ENCODE measurements around the gene PDE4C. TPM values are rescaled to one million over a fixed set of nuclear protein-coding genes. Genes with fewer than 3 reads are reported as not detected.

Gene PDE4C
- 0.14 TPM in 2 replicates for total RNA-seq

- H3K27me3 Mint-ChIP-seq (ENCODE audit: low read depth) = peaks cover 51% of the 10 kb centered on the region
- intact Hi-C loops (cut with micrococcal nuclease) = no loop called here
- no peak within 1 kb of the TSS for H3K4me3 Mint-ChIP-seq (ENCODE audit: low read depth)
- peaks cover 8% of the 10 kb centered on the region for H3K4me1 Mint-ChIP-seq (ENCODE audit: low read depth)
- no peak within 1 kb of the TSS for H3K27ac Mint-ChIP-seq
- H3K36me3 Mint-ChIP-seq (ENCODE audit: low read depth) = no peaks in the 10 kb centered on the region
- DNase-seq (ENCODE audit: low spot score) = no peak
- no peaks in the 10 kb centered on the region for H3K9me3 Mint-ChIP-seq
These were observed at the start of gene PDE4C for GRCh38 chr19:18225702-18226468. PDE4C (minus strand) TSS chr19:18226438; CDS start chr19:18226415, 23 bp downstream.

GRCh38 chr19:18274781-18275356, 48.6 kb upstream of the PDE4C start:
- peak overlapping the region; percentile 17 for H3K27ac Mint-ChIP-seq
- no peak for DNase-seq (ENCODE audit: low spot score)
- intact Hi-C loops (cut with micrococcal nuclease) = loop anchor here (5.0 kb wide), 1 partner anchor 137 kb away; no protein-coding TSS in a partner anchor
- H3K4me1 Mint-ChIP-seq (ENCODE audit: low read depth) = peaks cover 17% of the 10 kb centered on the region
- H3K36me3 Mint-ChIP-seq (ENCODE audit: low read depth) = peaks cover 59% of the 10 kb centered on the region
- no peaks in the 10 kb centered on the region for H3K27me3 Mint-ChIP-seq (ENCODE audit: low read depth)
- H3K4me3 Mint-ChIP-seq (ENCODE audit: low read depth) = peak overlapping the region; percentile 26
- H3K9me3 Mint-ChIP-seq = no peaks in the 10 kb centered on the region

GRCh38 chr19:18274219-18274780, 48.1 kb upstream of the PDE4C start, which contains the start of gene IQCN:
IQCN (minus strand) TSS chr19:18274452; CDS start chr19:18269478, 4,974 bp downstream.
- Mint-ChIP-seq H3K9me3 (no peaks in the 10 kb centered on the region), H3K4me3 (ENCODE audit: low read depth) (peak within 1 kb of the TSS; percentile 26), H3K4me1 (ENCODE audit: low read depth) (peaks cover 16% of the 10 kb centered on the region), H3K27ac (peak within 1 kb of the TSS; percentile 17), H3K27me3 (ENCODE audit: low read depth) (no peaks in the 10 kb centered on the region), H3K36me3 (ENCODE audit: low read depth) (peaks cover 54% of the 10 kb centered on the region)
- DNase-seq (ENCODE audit: low spot score) = no peak
- intact Hi-C loops (cut with micrococcal nuclease) = no loop called here

GRCh38 chr19:18273561-18274218, 47.5 kb upstream of the PDE4C start:
- Mint-ChIP-seq H3K36me3 (ENCODE audit: low read depth) (peaks cover 52% of the 10 kb centered on the region), H3K27me3 (ENCODE audit: low read depth) (no peaks in the 10 kb centered on the region), H3K4me3 (ENCODE audit: low read depth) (no peak overlapping the region), H3K4me1 (ENCODE audit: low read depth) (peaks cover 13% of the 10 kb centered on the region), H3K9me3 (no peaks in the 10 kb centered on the region), H3K27ac (no peak overlapping the region)
- intact Hi-C loops (cut with micrococcal nuclease) = no loop called here
- DNase-seq (ENCODE audit: low spot score) = no peak

DNA sequence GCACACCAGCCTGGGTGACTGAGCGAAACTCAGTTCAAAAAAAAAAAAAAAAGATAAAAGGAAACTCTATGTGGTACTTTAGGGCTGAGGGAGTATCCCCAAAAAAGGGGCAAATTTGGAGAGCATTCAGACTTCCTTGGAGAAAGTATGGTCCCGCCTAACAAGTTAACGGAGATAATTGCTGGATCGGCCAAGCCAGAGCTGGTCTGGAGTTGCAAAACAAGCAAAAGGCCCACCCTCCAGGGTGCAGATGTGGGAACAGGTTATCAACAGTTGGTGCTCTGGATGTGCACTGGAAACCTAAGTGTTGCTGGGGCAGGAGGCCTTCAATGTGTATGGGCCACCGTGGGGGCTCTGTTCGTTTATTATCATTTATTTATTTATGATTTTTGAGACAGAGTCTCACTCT, 45.2 kb upstream of the PDE4C start:
- Mint-ChIP-seq H3K4me3 (ENCODE audit: low read depth) (no peak overlapping the region), H3K27ac (no peak overlapping the region), H3K36me3 (ENCODE audit: low read depth) (peaks cover 47% of the 10 kb centered on the region), H3K4me1 (ENCODE audit: low read depth) (peaks cover 9% of the 10 kb centered on the region), H3K9me3 (no peaks in the 10 kb centered on the region), H3K27me3 (ENCODE audit: low read depth) (no peaks in the 10 kb centered on the region)
- intact Hi-C loops (cut with micrococcal nuclease) = no loop called here
- DNase-seq (ENCODE audit: low spot score) = no peak

- intact Hi-C loops (cut with micrococcal nuclease) = no loop called here
These were observed 44.1 kb upstream of the PDE4C start for GRCh38 chr19:18270326-18270725.

GRCh38 chr19:18269070-18269723, 43.0 kb upstream of the PDE4C start:
- DNase-seq (ENCODE audit: low spot score) = no peak
- Mint-ChIP-seq H3K4me1 (ENCODE audit: low read depth) (no peaks in the 10 kb centered on the region), H3K36me3 (ENCODE audit: low read depth) (peaks cover 35% of the 10 kb centered on the region), H3K27ac (no peak overlapping the region), H3K4me3 (ENCODE audit: low read depth) (no peak overlapping the region), H3K27me3 (ENCODE audit: low read depth) (no peaks in the 10 kb centered on the region), H3K9me3 (no peaks in the 10 kb centered on the region)
- intact Hi-C loops (cut with micrococcal nuclease) = no loop called here

More at GRCh38 chr19:18270326-18270725, 44.1 kb upstream of the PDE4C start:
- Mint-ChIP-seq H3K27me3 (ENCODE audit: low read depth) (no peaks in the 10 kb centered on the region), H3K4me3 (ENCODE audit: low read depth) (no peak overlapping the region), H3K27ac (no peak overlapping the region), H3K36me3 (ENCODE audit: low read depth) (peaks cover 46% of the 10 kb centered on the region), H3K4me1 (ENCODE audit: low read depth) (peaks cover 6% of the 10 kb centered on the region), H3K9me3 (no peaks in the 10 kb centered on the region)
- DNase-seq (ENCODE audit: low spot score) = no peak

DNA sequence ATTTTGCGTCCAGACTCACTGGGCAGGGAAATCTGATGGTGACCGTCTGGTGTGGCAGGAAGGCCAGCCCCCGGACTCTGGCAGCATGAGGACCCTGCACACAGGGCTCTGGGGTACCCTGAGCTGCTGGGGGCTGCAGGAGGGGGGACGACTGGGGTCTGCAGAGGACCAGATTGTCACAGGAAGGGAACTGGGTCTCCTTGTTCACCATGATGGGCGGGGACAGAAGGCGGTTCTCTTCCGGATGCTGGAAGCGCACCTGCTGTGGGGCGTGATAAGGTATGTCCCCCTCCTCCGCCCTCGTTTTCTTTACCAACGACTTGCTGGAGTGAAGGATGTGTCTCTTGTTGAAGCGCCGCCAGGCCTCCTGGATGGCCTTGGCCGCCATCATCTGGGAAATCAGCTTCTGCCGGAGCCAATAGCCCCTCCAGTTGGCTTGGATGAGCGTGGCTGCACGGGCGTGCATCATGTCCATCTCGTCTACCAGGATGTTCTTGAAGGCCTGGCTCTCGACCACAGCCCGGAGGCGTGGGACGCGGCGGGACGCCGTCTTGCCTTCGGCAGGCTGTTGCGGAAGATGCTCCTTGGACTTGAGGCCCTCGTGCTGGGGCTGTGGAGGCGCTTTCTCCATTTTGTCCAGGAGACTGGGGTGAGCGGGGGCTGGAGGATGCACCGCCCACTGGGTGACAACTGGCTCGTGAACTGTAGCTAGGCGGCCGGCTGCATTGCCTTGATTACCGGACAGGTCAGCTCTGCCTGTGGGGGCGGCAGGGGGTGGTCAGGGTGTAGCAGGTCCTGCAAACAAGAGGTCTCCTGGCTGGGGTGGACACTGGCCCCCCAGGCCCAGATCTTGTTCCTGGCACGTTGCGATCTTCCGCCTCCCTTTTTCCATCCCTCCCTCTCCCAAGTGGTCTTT, 40.8 kb upstream of the PDE4C start:
- H3K4me3 Mint-ChIP-seq (ENCODE audit: low read depth) = no peak overlapping the region
- H3K4me1 Mint-ChIP-seq (ENCODE audit: low read depth) = no peaks in the 10 kb centered on the region
- no peaks in the 10 kb centered on the region for H3K9me3 Mint-ChIP-seq
- intact Hi-C loops (cut with micrococcal nuclease) = no loop called here
- DNase-seq (ENCODE audit: low spot score) = no peak
- H3K27me3 Mint-ChIP-seq (ENCODE audit: low read depth) = no peaks in the 10 kb centered on the region
- H3K27ac Mint-ChIP-seq = no peak overlapping the region
- H3K36me3 Mint-ChIP-seq (ENCODE audit: low read depth) = peaks cover 23% of the 10 kb centered on the region

DNA sequence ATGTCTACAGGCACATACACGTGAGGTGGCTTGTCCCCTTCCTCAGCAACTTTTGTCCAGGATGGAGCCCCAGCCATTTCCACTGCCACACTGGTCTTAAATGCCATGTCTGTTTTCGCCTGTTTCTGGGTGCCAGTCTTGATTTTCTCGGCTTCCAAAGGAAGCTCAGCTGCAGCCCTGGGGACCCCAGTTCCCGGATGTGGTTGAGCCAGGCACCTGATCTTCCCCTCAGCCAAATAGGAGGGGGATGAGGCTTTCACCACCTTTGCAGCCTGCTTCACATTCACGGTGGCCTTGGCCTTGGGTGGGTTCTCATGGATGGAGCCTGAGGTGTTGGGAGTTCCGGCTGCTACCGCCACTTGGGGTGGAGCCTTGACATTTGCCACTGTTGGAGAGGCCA, 39.3 kb upstream of the PDE4C start:
- intact Hi-C loops (cut with micrococcal nuclease) = no loop called here
- no peak overlapping the region for H3K4me3 Mint-ChIP-seq (ENCODE audit: low read depth)
- H3K36me3 Mint-ChIP-seq (ENCODE audit: low read depth) = peaks cover 23% of the 10 kb centered on the region
- no peak overlapping the region for H3K27ac Mint-ChIP-seq
- H3K9me3 Mint-ChIP-seq = no peaks in the 10 kb centered on the region
- no peak for DNase-seq (ENCODE audit: low spot score)
- no peaks in the 10 kb centered on the region for H3K27me3 Mint-ChIP-seq (ENCODE audit: low read depth)
- H3K4me1 Mint-ChIP-seq (ENCODE audit: low read depth) = no peaks in the 10 kb centered on the region

DNA sequence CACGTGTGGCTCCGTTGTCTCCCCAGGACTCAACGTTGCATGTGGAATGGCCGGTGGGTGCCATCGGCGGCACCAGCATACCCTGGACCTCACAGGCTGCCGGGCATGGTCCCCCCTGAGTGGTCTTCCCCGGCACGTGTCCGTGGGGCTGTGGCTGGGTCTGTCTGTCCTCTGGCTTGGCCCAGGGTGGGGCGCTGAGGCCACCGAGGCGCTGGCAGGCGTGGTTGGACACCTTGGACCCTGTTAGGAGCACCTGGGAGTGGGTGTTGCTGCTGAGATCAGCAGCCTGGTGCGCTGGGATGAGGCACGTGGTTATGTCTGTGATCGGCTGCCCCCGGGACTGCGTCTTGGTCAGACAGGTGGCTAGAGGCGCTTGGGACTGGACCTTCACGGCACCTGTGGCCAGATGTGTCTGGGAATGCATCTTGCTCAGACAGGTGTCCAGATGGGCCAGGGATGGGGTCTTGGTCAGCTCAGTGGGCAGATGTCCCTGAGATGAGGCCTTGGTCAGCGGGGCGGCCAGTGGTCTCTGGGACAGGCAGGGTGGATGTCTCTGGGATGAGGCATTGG, 38.8 kb upstream of the PDE4C start:
- H3K27me3 Mint-ChIP-seq (ENCODE audit: low read depth) = no peaks in the 10 kb centered on the region
- intact Hi-C loops (cut with micrococcal nuclease) = no loop called here
- H3K27ac Mint-ChIP-seq = no peak overlapping the region
- no peaks in the 10 kb centered on the region for H3K9me3 Mint-ChIP-seq
- no peaks in the 10 kb centered on the region for H3K4me1 Mint-ChIP-seq (ENCODE audit: low read depth)
- H3K4me3 Mint-ChIP-seq (ENCODE audit: low read depth) = no peak overlapping the region
- no peak for DNase-seq (ENCODE audit: low spot score)
- peaks cover 23% of the 10 kb centered on the region for H3K36me3 Mint-ChIP-seq (ENCODE audit: low read depth)

GRCh38 chr19:18264137-18264854, 38.1 kb upstream of the PDE4C start:
- H3K36me3 Mint-ChIP-seq (ENCODE audit: low read depth) = peaks cover 23% of the 10 kb centered on the region
- no peaks in the 10 kb centered on the region for H3K4me1 Mint-ChIP-seq (ENCODE audit: low read depth)
- no peak for DNase-seq (ENCODE audit: low spot score)
- no peaks in the 10 kb centered on the region for H3K27me3 Mint-ChIP-seq (ENCODE audit: low read depth)
- intact Hi-C loops (cut with micrococcal nuclease) = no loop called here
- H3K4me3 Mint-ChIP-seq (ENCODE audit: low read depth) = no peak overlapping the region
- no peaks in the 10 kb centered on the region for H3K9me3 Mint-ChIP-seq
- H3K27ac Mint-ChIP-seq = no peak overlapping the region

All from activated T-helper 2 cell treated with anti-CD3 and anti-CD28 coated beads, Interferon-gamma antibody, Interleukin-2, Interleukin-4, amounts not matched to agents 10 μg/mL and 5 μg/mL and 100 μg/mL, durations not matched to agents 14 hours and 24 hours and 36 hours (primary cell).